ENCODE data around the gene CBX6. TPM values are rescaled to one million over a fixed set of nuclear protein-coding genes. Genes with fewer than 3 reads are reported as not detected.

Gene CBX6
- total RNA-seq, 1 experiment from 2014 or later = 90.0 TPM

GRCh38 chr22:38890377-38890776 is 18.4 kb upstream of the CBX6 start:
- POLR2A ChIA-PET = no interaction called here
- CTCF ChIA-PET = no interaction called here
- RAD21 ChIA-PET (ENCODE audit: low non-redundant PET in 1 of 2, low total read pairs in 2 of 2, uncharacterized antibody in 2 of 2, unreplicated experiment in 2 of 2) = no interaction called here
- no peaks in the 10 kb centered on the region for H3K4me1 ChIP-seq (ENCODE audit: control insufficient read depth in 1 of 2, insufficient read depth in 2 of 2, low read length in 2 of 2)
- no peaks in the 10 kb centered on the region for H3K9me2 ChIP-seq (ENCODE audit: insufficient read depth)
- H3K79me2 ChIP-seq (ENCODE audit: insufficient read depth, low read length) = no peaks in the 10 kb centered on the region
- H2AFZ ChIP-seq (ENCODE audit: low read depth, low read length, poor library complexity, severe bottlenecking) = no peak overlapping the region
- no peak overlapping the region for H3K27ac ChIP-seq (ENCODE audit: low read depth, low read length)
- no peaks in the 10 kb centered on the region for H3K27me3 ChIP-seq (ENCODE audit: insufficient read depth, low read length)
- no peaks in the 10 kb centered on the region for H4K20me1 ChIP-seq (ENCODE audit: insufficient read depth)
- ATAC-seq (no peak), DNase-seq (ENCODE audit: low read depth, low spot score) (no peak)
- intact Hi-C loops (cut with micrococcal nuclease) = no loop called here
- no peaks in the 10 kb centered on the region for H3K9me3 ChIP-seq (ENCODE audit: control insufficient read depth in 1 of 2, insufficient read depth in 1 of 2, low read depth in 1 of 2, low read length in 2 of 2)
- H3K4me2 ChIP-seq (ENCODE audit: low read length) = no peak overlapping the region
- BruUV-seq (replicated peaks) = no TSS peak
- H3K36me3 ChIP-seq (ENCODE audit: control insufficient read depth in 1 of 2, insufficient read depth in 2 of 2, low read length in 2 of 2) = no peaks in the 10 kb centered on the region
- H3K4me3 ChIP-seq (replicated peaks in 1 of 2; ENCODE audit: low read depth in 1 of 2, low read length in 2 of 2) = no peak overlapping the region
- TF ChIP-seq SP1 (IDR thresholded peaks at IDR 0.05; ENCODE audit: low read depth) = no peak
- TF ChIP-seq SIN3A (IDR thresholded peaks at IDR 0.05; ENCODE audit: low read depth) = no peak
- no peak for TF ChIP-seq RAD21 (IDR thresholded peaks at IDR 0.05; ENCODE audit: low read depth)
- TF ChIP-seq FOSL1 (IDR thresholded peaks at IDR 0.05; ENCODE audit: low read depth) = no peak
- no peak for TF ChIP-seq TCF7L2 (IDR thresholded peaks at IDR 0.05; ENCODE audit: borderline replicate concordance, extremely low read depth, insufficient read depth, insufficient read length)
- no peak overlapping the region for H3K9ac ChIP-seq (ENCODE audit: low read length)

- Histone ChIP-seq H3K27me3 (ENCODE audit: insufficient read depth, low read length) (no peaks in the 10 kb centered on the region), H2AFZ (ENCODE audit: low read depth, low read length, poor library complexity, severe bottlenecking) (no peak overlapping the region), H4K20me1 (ENCODE audit: insufficient read depth) (no peaks in the 10 kb centered on the region), H3K4me3 (replicated peaks in 1 of 2; ENCODE audit: low read depth in 1 of 2, low read length in 2 of 2) (no peak overlapping the region), H3K9me2 (ENCODE audit: insufficient read depth) (no peaks in the 10 kb centered on the region), H3K36me3 (ENCODE audit: control insufficient read depth in 1 of 2, insufficient read depth in 2 of 2, low read length in 2 of 2) (no peaks in the 10 kb centered on the region), H3K27ac (ENCODE audit: low read depth, low read length) (no peak overlapping the region), H3K4me1 (ENCODE audit: control insufficient read depth in 1 of 2, insufficient read depth in 2 of 2, low read length in 2 of 2) (peaks cover 0 to 2% of the 10 kb centered on the region in 2 experiments; a peak in 1 of 4 replicates), H3K79me2 (ENCODE audit: insufficient read depth, low read length) (no peaks in the 10 kb centered on the region), H3K4me2 (ENCODE audit: low read length) (no peak overlapping the region), H3K9me3 (ENCODE audit: control insufficient read depth in 1 of 2, insufficient read depth in 1 of 2, low read depth in 1 of 2, low read length in 2 of 2) (no peaks in the 10 kb centered on the region), H3K9ac (ENCODE audit: low read length) (no peak overlapping the region)
- ATAC-seq (no peak), DNase-seq (ENCODE audit: low read depth, low spot score) (no peak)
- ChIA-PET POLR2A (no interaction called here), CTCF (interaction anchor here (0.6 kb wide), 1 partner anchor 116 kb away, joined by 3 read pairs; no protein-coding TSS in a partner anchor), RAD21 (ENCODE audit: low non-redundant PET in 1 of 2, low total read pairs in 2 of 2, uncharacterized antibody in 2 of 2, unreplicated experiment in 2 of 2) (interaction anchor here in 1 of 2 experiments (0.5 kb wide), 1 partner anchor 552 kb away, joined by 3 read pairs; no protein-coding TSS in a partner anchor)
- no TSS peak for BruUV-seq (replicated peaks)
- intact Hi-C loops (cut with micrococcal nuclease) = no loop called here
- TF ChIP-seq TCF7L2 (IDR thresholded peaks at IDR 0.05; ENCODE audit: borderline replicate concordance, extremely low read depth, insufficient read depth, insufficient read length) (no peak), SRF (IDR thresholded peaks at IDR 0.05; ENCODE audit: low read depth) (no peak), ZFX (IDR thresholded peaks at IDR 0.05) (no peak), ELF1 (IDR thresholded peaks at IDR 0.05; ENCODE audit: borderline replicate concordance, low read depth) (no peak), EZH2 (IDR thresholded peaks at IDR 0.05) (no peak), SIN3A (IDR thresholded peaks at IDR 0.05; ENCODE audit: low read depth) (no peak), FOSL1 (IDR thresholded peaks at IDR 0.05; ENCODE audit: low read depth) (no peak), YY1 (IDR thresholded peaks at IDR 0.05; ENCODE audit: extremely low read depth, insufficient replicate concordance, low read depth, low read length) (no peak), CBX3 (IDR thresholded peaks at IDR 0.05; ENCODE audit: low read depth) (no peak), SP1 (IDR thresholded peaks at IDR 0.05; ENCODE audit: low read depth) (no peak), CTCF (IDR thresholded peaks at IDR 0.05 in 2 of 3, conservative IDR thresholded peaks at IDR 0.05 in 1 of 3; ENCODE audit: borderline replicate concordance in 1 of 3, insufficient read depth in 1 of 3, low read depth in 2 of 3, low read length in 2 of 3) (no peak)
- TF ChIP-seq, protein P1, sequence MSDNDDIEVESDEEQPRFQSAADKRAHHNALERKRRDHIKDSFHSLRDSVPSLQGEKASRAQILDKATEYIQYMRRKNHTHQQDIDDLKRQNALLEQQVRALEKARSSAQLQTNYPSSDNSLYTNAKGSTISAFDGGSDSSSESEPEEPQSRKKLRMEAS (IDR thresholded peaks at IDR 0.05) = no peak
Measured at GRCh38 chr22:38886333-38886732, 14.3 kb upstream of the CBX6 start.

Measured in HCT116 (cell line).